ENCODE results near the gene ZIC2.

DNA sequence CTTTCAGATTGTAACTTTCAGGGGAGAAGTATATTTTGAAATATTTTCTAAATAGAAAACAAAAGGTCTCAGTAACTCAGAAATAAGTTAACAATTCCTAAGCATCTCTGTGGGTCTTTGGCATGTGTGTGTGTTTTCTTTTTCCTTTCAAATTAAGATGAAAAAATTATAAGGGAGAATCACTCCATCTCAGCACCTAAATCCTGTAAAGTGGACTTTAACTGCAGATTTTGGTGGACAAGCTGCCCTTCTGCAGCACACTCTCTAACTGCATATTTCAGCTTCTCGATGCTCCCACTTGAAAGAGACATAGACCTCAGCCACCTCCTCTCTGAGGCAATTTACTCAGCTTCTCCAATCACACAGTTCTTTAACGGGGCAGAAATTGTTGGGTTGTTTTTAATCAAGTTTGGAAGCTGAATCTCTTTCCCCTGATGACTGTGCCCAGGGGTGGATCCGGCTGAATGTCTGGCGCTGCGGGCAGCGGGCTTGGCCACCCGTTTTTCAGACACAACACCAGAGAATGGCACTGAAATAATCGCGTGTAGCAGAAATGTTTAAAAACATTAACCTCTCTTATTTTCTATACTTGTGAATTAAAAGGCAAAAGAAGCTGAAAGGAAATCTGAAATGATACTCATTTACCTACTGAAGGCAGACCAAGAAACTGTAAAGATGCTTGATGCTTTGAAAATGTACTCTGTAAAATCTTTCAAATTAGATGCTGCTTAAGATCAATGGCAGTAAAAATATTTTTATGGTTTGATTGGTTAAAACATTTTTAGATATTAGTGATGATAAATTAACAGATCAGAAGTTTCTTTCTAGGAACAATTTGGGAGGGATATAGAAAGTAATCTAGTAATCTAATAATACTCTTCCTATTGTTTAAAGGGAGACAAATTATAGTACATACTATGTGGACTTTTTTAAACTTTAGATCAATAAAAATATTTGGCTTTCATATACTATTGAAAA is 12.4 kb downstream of the ZIC2 start:
- TF ChIP-seq, protein P1, sequence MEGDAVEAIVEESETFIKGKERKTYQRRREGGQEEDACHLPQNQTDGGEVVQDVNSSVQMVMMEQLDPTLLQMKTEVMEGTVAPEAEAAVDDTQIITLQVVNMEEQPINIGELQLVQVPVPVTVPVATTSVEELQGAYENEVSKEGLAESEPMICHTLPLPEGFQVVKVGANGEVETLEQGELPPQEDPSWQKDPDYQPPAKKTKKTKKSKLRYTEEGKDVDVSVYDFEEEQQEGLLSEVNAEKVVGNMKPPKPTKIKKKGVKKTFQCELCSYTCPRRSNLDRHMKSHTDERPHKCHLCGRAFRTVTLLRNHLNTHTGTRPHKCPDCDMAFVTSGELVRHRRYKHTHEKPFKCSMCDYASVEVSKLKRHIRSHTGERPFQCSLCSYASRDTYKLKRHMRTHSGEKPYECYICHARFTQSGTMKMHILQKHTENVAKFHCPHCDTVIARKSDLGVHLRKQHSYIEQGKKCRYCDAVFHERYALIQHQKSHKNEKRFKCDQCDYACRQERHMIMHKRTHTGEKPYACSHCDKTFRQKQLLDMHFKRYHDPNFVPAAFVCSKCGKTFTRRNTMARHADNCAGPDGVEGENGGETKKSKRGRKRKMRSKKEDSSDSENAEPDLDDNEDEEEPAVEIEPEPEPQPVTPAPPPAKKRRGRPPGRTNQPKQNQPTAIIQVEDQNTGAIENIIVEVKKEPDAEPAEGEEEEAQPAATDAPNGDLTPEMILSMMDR (conservative IDR thresholded peaks at IDR 0.05), result no peak
- no peak for TF ChIP-seq EZH2 (IDR thresholded peaks at IDR 0.05; ENCODE audit: low read depth)

Measured in PC-9 (cell line).